Epidermal melanocyte (primary cell): ENCODE data around the gene PSMB1.
"Not testable (repeated sequence)": the region's sequence is repeated elsewhere in the genome, so short reads cannot be mapped to it uniquely, and the experiment has no call there.

ENCODE experiments used
- DNase-seq: peaks from one replicate; pipeline ENCODE4 v3.0.0; 2011; ENCODE audit warnings: low spot score; ENCODE audit not compliant: insufficient read length

PSMB1 gene

DNA sequence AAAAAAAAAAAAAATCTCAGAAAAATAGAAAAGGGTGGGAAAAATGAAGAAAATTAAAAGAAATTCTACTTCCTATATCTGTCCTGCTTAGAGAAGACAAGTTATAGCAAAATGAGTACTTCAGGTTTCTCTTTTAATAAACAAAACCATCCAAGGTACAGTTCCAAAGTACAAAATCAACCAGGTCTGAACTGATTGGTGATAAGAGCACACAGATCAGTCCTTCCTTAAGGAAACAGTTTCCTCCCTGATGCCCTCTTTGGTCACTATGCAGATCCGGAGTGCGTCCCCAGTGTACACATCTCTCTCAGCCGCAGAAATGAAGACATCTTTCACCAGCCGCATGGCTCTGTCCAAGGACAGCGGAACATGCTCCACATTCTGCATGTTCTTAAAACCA is 18.1 kb downstream of the PSMB1 start:
- no peak for DNase-seq

DNA sequence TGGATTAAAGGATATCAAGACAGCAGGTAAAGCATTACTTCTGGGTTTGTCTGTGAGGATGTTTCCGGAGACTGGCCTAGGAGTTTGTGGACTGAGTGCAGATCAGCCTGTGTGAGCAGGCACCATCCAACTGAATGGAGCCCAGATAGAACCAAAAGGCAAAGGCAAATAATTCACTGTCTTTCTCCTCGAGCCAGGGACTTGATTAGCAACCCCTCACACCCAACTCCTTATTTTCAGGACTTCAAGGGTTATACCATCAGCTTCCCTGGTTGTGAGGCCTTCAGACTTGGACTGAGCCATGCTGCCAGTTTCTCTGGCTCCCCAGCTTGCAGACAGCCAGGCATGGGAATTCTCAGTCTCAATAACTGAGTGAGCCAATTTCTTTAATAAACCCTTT is 19.3 kb downstream of the PSMB1 start:
- DNase-seq = no peak

DNA sequence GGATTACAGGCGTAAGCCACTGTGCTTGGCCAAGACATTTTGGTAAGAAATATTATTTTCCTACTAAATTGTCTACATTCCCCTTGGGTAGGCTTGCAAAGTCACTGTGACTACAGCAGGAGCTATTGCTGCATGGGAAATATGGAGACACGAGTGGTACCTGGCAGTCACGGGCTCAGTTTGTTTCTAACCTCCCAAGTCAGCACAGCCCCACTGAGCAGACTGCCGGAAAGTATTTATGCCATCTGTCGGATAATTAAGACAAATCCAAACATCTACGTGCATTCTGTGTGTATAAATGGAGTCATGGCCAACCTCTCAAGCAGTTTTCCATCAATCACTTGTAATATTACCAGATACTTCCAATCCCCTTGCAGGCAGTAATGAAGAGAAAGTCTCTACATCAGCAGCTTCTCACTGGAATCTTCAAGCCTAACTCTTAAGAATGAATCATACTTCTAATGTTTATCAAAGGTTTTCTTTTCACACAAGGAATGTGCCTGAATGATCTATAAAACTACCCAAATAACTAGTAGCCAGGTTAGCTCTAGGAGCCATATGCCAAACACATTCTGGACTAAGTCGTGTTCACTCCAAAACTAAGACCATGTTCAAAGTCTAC is 20.1 kb downstream of the PSMB1 start:
- no peak for DNase-seq

DNA sequence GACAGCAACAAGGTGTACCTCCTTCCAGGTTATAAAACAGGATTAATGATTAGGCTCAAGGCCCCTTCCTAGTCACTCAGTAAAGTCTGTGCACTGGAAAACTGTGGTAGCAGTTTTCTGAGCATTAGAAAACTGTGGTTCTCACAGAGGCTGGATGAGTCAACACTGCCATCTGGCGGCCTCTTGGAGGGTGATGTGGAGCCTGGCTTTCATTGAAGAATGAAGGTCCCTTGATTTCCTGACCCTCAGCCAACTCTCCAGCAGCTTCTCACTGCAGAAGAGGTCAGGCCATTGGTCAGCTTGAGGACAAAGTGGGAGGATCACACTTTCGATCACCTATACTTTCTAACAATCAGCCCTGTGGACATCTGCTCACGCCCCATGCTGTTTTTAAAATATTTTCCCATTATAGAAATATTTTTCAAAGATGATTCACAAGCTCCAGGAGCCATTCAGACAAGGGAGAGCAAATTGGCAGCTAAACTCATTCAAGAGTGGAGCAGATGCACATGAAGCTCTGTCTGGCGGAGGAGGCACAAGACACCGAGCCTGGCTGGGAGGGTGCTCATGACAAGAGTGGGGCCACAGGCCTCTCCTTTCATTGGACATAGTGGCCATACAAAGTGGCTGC is 23.2 kb downstream of the PSMB1 start:
- peak; percentile 76 for DNase-seq

DNA sequence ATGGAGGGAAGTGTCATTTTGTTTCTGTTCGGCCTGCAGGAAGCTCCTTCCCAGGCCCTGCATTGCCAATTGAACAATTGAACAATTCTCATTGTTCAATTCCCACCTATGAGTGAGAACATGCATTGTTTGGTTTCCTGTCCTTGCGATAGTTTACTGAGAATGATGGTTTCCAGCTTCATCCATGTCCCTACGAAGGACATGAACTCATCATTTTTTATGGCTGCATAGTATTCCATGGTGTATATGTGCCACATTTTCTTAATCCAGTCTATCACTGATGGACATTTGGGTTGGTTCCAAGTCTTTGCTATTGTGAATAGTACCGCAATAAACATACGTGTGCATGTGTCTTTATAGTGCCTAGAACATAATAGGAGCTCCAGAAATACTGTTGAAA is 25.1 kb downstream of the PSMB1 start:
- not testable (repeated sequence) for DNase-seq

GRCh38 chr6:170525795-170526194 is 27.3 kb downstream of the PSMB1 start:
- no peak for DNase-seq

DNA sequence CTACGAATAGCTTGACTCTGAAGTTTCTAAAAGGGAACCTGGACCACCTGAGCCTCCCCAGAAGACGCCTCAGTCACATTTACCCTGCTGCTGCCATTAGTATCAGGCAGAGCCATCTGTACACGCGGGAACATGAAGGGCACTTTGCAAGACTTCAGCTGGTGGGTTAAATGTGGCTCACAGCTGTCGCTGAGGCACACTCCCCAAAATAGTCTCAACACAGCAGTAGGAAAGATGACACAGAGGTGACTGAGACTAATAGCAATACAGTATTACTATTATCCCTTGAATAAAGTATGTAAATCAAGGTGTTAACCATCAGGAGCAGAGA is 29.0 kb downstream of the PSMB1 start:
- DNase-seq = no peak

- DNase-seq = no peak
Measured at GRCh38 chr6:170523256-170524171, 29.6 kb downstream of the PSMB1 start.

DNA sequence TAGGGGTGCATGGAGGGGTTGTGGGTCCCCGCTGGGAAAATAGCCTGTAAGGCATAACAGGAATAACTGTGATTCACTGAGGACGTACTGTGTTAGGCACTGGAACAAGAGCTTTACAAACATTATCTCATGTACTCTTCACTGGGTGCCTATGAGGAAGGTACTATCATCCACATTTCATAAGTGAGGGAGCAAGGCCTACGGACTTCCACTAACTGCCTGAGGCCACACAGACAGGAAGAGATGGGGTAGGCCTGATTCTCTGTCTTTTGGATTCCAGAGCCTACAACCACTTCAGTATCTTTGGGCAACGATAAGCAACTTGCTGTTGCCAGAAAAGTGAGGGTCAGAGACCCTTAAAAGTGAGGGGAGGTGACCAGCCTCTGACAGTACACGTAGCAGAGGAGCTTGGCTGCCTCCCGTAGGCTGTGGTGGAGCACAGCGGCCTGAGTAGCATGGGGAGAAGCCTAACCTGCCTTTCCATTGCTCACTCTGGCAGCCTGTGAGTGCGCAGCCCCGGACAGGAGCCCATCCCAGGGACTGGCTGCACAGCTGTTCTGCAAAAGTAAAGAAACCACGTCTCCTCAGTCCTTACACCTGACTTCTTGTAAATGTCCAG is 30.4 kb downstream of the PSMB1 start:
- no peak for DNase-seq

- DNase-seq = no peak
Measured at GRCh38 chr6:170516783-170517616, 36.1 kb downstream of the PSMB1 start.

GRCh38 chr6:170514908-170515307 is 38.2 kb downstream of the PSMB1 start:
- no peak for DNase-seq

DNA sequence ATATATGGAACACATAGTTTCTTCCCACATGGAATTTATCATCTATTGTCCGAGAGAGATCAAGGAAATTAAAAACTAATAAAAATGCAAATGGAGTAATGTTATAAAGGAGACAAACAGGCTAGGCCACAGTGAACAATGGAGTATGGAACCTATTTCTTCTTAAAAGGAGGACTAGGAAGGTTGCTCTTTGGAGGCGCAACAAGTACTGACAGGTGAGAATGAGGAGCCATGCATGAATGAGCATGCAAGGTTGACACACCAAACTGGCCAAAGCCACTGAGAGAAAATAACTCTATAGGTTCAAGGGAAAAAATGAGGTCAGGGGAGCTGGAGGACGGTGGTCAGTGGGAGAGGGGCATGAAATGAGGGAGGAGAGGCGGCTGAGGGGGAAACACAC is 40.9 kb downstream of the PSMB1 start:
- DNase-seq = no peak

- no peak for DNase-seq
Measured at GRCh38 chr6:170510631-170511030, 42.5 kb downstream of the PSMB1 start.

DNA sequence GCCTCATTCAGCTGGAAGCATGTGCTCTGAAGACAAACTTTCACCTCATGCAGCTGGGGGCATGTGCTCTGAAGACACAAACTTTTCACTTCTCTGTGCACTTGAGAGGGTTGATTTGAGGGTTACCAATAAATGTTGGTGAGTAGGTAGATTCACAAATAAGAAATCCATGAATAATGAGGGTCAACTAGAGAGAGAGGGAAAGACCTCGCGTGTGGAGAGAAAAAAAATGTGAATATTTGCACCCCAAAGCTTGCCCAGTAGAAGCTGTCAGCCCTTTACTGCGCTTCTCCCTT is 43.4 kb downstream of the PSMB1 start:
- no peak for DNase-seq

GRCh38 chr6:170508892-170509722 is 44.0 kb downstream of the PSMB1 start:
- DNase-seq = not testable (repeated sequence)

DNA sequence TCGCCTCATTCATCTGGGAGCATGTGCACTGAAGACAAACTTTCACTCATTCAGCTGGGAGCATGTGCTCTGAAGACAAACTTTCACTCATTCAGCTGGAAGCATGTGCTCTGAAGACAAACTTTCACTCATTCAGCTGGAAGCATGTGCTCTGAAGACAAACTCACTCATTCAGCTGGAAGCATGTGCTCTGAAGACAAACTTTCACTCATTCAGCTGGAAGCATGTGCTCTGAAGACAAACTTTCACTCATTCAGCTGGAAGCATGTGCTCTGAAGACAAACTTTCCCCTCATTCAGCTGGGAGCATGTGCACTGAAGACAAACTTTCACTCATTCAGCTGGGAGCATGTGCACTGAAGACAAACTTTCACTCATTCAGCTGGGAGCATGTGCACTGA is 44.8 kb downstream of the PSMB1 start:
- DNase-seq = not testable (repeated sequence)

GRCh38 chr6:170507728-170508127 is 45.4 kb downstream of the PSMB1 start:
- DNase-seq = not testable (repeated sequence)

- DNase-seq = no peak
Measured at GRCh38 chr6:170506446-170506845, 46.7 kb downstream of the PSMB1 start.

DNA sequence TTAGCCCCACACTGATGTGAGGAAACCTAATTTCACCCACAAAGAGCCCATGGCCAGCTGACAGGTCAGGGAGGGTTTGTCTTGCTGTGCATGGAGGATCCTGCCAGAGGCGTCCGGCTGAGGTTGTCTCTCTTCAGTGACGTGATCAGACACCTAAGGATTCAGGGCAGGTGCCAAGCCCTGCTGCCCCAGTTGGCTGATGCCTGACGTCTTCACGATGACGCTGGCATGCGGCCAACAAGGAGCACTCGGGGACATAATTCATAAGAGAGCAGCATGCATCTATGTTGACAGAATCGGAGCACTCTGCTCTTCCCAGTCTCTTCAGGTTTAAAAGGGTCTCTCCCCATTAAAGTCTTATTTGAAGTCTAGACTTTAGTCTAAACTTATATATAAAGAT is 47.8 kb downstream of the PSMB1 start:
- DNase-seq = no peak

- DNase-seq = no peak
Measured at GRCh38 chr6:170504479-170504878, 48.6 kb downstream of the PSMB1 start.

- no peak for DNase-seq
Measured at GRCh38 chr6:170503414-170503761, 49.7 kb downstream of the PSMB1 start.
